Measurements from ENCODE around the gene C1orf210. TPM values are rescaled to one million over a fixed set of nuclear protein-coding genes. Genes with fewer than 3 reads are reported as not detected.

Gene C1orf210
- total and polyA plus RNA-seq, 2 of the 13 experiments (the other 11 are each of a cell fraction or from before 2014, with no cell fraction given), result 0.49 to 5.1 TPM

DNA sequence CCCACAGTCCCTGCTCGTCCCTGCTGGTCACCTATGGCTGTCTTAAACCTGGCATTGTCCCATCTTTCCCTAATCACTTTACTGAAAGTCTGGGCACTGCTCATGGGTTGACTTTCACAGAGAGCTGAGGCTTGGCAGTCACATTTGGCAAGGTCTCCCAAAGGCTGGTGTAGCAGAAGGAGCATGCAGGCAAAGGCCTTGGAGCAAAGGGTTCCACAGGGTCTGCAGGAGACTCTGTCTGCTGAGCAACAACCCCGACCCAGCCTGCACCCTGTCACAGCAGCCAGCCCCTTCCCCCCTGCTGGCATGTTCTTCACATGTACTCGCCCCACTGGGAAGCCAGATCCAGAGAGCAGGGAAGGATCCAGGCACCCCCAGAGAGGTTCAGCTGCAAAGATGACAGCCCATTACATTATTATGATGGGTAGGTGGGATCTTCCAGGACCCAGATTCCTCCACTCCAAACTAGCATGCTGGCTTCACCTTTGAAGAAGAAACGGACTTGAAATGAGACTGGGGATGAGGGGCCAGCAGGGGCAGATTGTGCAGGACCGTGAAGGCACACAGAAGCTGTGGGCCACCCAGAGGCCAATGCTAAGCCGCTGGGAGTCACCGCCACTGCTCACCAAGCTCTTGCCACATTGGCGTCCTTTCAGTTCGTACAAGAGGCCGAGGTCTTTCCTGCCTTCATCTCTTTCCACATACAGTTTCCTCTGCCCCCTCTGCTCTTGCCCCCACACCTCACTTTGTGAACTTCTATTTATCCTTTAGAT is 29.8 kb downstream of the C1orf210 start (continued):
- TF ChIP-seq, protein P1, sequence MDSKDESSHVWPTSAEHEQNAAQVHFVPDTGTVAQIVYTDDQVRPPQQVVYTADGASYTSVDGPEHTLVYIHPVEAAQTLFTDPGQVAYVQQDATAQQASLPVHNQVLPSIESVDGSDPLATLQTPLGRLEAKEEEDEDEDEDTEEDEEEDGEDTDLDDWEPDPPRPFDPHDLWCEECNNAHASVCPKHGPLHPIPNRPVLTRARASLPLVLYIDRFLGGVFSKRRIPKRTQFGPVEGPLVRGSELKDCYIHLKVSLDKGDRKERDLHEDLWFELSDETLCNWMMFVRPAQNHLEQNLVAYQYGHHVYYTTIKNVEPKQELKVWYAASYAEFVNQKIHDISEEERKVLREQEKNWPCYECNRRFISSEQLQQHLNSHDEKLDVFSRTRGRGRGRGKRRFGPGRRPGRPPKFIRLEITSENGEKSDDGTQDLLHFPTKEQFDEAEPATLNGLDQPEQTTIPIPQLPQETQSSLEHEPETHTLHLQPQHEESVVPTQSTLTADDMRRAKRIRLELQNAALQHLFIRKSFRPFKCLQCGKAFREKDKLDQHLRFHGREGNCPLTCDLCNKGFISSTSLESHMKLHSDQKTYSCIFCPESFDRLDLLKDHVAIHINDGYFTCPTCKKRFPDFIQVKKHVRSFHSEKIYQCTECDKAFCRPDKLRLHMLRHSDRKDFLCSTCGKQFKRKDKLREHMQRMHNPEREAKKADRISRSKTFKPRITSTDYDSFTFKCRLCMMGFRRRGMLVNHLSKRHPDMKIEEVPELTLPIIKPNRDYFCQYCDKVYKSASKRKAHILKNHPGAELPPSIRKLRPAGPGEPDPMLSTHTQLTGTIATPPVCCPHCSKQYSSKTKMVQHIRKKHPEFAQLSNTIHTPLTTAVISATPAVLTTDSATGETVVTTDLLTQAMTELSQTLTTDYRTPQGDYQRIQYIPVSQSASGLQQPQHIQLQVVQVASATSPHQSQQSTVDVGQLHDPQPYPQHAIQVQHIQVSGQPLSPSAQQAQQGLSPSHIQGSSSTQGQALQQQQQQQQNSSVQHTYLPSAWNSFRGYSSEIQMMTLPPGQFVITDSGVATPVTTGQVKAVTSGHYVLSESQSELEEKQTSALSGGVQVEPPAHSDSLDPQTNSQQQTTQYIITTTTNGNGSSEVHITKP (CRISPR knock-in tag; IDR thresholded peaks at IDR 0.05; ENCODE audit: low read depth), result no peak
- TF ChIP-seq CEBPB (IDR thresholded peaks at IDR 0.05; ENCODE audit: borderline replicate concordance, low read depth, low read length) (no peak), SKI (IDR thresholded peaks at IDR 0.05; ENCODE audit: partially characterized antibody) (no peak), ZNF234 (CRISPR knock-in tag; conservative IDR thresholded peaks at IDR 0.05) (no peak), CBFB (CRISPR knock-in tag; IDR thresholded peaks at IDR 0.05) (no peak), PHF20 (CRISPR knock-in tag; IDR thresholded peaks at IDR 0.05) (no peak), EEA1 (CRISPR knock-in tag; IDR thresholded peaks at IDR 0.05; ENCODE audit: borderline replicate concordance) (no peak), PCBP1 (IDR thresholded peaks at IDR 0.05; ENCODE audit: borderline replicate concordance, low read depth, low read length) (no peak), MEIS2 (CRISPR knock-in tag; IDR thresholded peaks at IDR 0.05) (no peak), ZNF143 (CRISPR knock-in tag; IDR thresholded peaks at IDR 0.05) (no peak)
- TF ChIP-seq, protein P2, sequence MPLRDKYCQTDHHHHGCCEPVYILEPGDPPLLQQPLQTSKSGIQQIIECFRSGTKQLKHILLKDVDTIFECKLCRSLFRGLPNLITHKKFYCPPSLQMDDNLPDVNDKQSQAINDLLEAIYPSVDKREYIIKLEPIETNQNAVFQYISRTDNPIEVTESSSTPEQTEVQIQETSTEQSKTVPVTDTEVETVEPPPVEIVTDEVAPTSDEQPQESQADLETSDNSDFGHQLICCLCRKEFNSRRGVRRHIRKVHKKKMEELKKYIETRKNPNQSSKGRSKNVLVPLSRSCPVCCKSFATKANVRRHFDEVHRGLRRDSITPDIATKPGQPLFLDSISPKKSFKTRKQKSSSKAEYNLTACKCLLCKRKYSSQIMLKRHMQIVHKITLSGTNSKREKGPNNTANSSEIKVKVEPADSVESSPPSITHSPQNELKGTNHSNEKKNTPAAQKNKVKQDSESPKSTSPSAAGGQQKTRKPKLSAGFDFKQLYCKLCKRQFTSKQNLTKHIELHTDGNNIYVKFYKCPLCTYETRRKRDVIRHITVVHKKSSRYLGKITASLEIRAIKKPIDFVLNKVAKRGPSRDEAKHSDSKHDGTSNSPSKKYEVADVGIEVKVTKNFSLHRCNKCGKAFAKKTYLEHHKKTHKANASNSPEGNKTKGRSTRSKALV (CRISPR knock-in tag; IDR thresholded peaks at IDR 0.05), result no peak
